T-helper 2 cell (primary cell): Measurements from ENCODE around the gene ADARB2.
"Not testable (repeated sequence)": the region's sequence is repeated elsewhere in the genome, so short reads cannot be mapped to it uniquely, and the experiment has no call there.

Source experiments
- DNase-seq, 5 experiments: peaks; one replicate each; pipeline versions ENCODE4 v3.0.0 to v3.0.0-alpha.2; 2012 to 2022

Gene ADARB2

GRCh38 chr10:1175956-1176565 is 561.3 kb downstream of the ADARB2 start:
- DNase-seq, result no peak

- no peak for DNase-seq
These were observed 563.3 kb downstream of the ADARB2 start for GRCh38 chr10:1174022-1174421.

GRCh38 chr10:1173091-1173490 is 564.2 kb downstream of the ADARB2 start:
- no peak for DNase-seq

GRCh38 chr10:1172256-1172984 is 564.9 kb downstream of the ADARB2 start:
- no peak for DNase-seq

GRCh38 chr10:1171586-1171985 is 565.7 kb downstream of the ADARB2 start:
- DNase-seq, result no peak

- DNase-seq, result no peak
These were observed 566.1 kb downstream of the ADARB2 start for GRCh38 chr10:1171182-1171581.

GRCh38 chr10:1170867-1171180 is 566.5 kb downstream of the ADARB2 start:
- DNase-seq, result no peak

- no peak for DNase-seq
These were observed 567.1 kb downstream of the ADARB2 start for GRCh38 chr10:1169981-1170866.

- no peak for DNase-seq
These were observed 568.0 kb downstream of the ADARB2 start for GRCh38 chr10:1169186-1169885.

- DNase-seq, result no peak
These were observed 568.6 kb downstream of the ADARB2 start for GRCh38 chr10:1168763-1169162.

- no peak for DNase-seq
These were observed 570.5 kb downstream of the ADARB2 start for GRCh38 chr10:1166828-1167275.

- no peak for DNase-seq
These were observed 571.1 kb downstream of the ADARB2 start for GRCh38 chr10:1166101-1166827.

- DNase-seq, result no peak
These were observed 573.5 kb downstream of the ADARB2 start for GRCh38 chr10:1163831-1164230.

- DNase-seq, result no peak
These were observed 574.1 kb downstream of the ADARB2 start for GRCh38 chr10:1163204-1163660.

- DNase-seq, result no peak
These were observed 574.7 kb downstream of the ADARB2 start for GRCh38 chr10:1162481-1163203.

GRCh38 chr10:1161315-1161673 is 576.0 kb downstream of the ADARB2 start:
- not testable (repeated sequence) for DNase-seq

GRCh38 chr10:1160561-1161314 is 576.6 kb downstream of the ADARB2 start:
- no peak for DNase-seq

GRCh38 chr10:1159131-1160061 is 577.9 kb downstream of the ADARB2 start:
- DNase-seq, result peak in 1 of 5 experiments; percentile 17

GRCh38 chr10:1158536-1158935 is 578.8 kb downstream of the ADARB2 start:
- not testable (repeated sequence) for DNase-seq

GRCh38 chr10:1158066-1158465 is 579.3 kb downstream of the ADARB2 start:
- DNase-seq, result no peak
